ENCODE results near the gene PIGH. TPM values are rescaled to one million over a fixed set of nuclear protein-coding genes. Genes with fewer than 3 reads are reported as not detected.
A peak's percentile ranks its signal among the peaks of the same experiment; 100 is the strongest.

Gene PIGH
- total and polyA plus RNA-seq, 2 of the 13 experiments (the other 11 are each of a cell fraction or from before 2014, with no cell fraction given) = 30.0 to 43.5 TPM

- Histone ChIP-seq H3K4me1 (ENCODE audit: insufficient read depth, low read length) (peaks cover 14% of the 10 kb centered on the region), H3K36me3 (replicated peaks in 1 of 2; ENCODE audit: control insufficient read depth in 1 of 2, insufficient read depth in 2 of 2, low read length in 2 of 2) (no peaks in the 10 kb centered on the region; a peak in 1 of 5 replicates), H4K20me1 (ENCODE audit: insufficient read depth, low read length) (no peaks in the 10 kb centered on the region), H3K27me3 (ENCODE audit: control insufficient read depth in 1 of 2, insufficient read depth in 2 of 2, low read length in 2 of 2) (no peaks in the 10 kb centered on the region), H3K4me2 (ENCODE audit: low read depth, low read length) (no peak overlapping the region), H3K27ac (ENCODE audit: extremely low read length, insufficient read depth, low read length) (no peak overlapping the region), H3K9ac (ENCODE audit: insufficient read depth, low read depth, low read length) (no peak overlapping the region), H3K9me3 (ENCODE audit: low read length) (no peaks in the 10 kb centered on the region), H2AFZ (ENCODE audit: low read length) (no peak overlapping the region), H3K79me2 (ENCODE audit: insufficient read depth, low read length) (no peaks in the 10 kb centered on the region), H3K4me3 (replicated peaks in 1 of 3; ENCODE audit: insufficient read depth in 1 of 3, low read depth in 2 of 3, low read length in 3 of 3) (no peak overlapping the region)
- no peak for DNase-seq (ENCODE audit: low spot score)
- BruUV-seq (replicated peaks) = no TSS peak
- POLR2A ChIA-PET = interaction anchor here (1.4 kb wide), 1 partner anchor 40 kb away, joined by 4 read pairs; the partner anchor contains the start of gene PLEKHH1
- in situ Hi-C loops (cut with HindIII; ENCODE audit: extremely low pct_ligation_motif_present, low pct_unique_long_range_greater_than_20kb) (no loop called here), intact Hi-C loops (cut with micrococcal nuclease; ENCODE audit: unreplicated experiment) (loop anchor here (5.0 kb wide), 1 partner anchor 1215 kb away; no protein-coding TSS in a partner anchor)
- no peak for ATAC-seq
- TF ChIP-seq ZNF629 (CRISPR knock-in tag; conservative IDR thresholded peaks at IDR 0.05) = peak; percentile 54; the same call in 1 of the 2 replicates
- TF ChIP-seq CCAR2 (optimal IDR thresholded peaks at IDR 0.05; ENCODE audit: low read depth, low read length) = no peak
- no peak for FAIRE-seq
- CTCF ChIA-PET (ENCODE audit: low intra/inter-chr PET ratio, low total read pairs) = interaction anchor here (2.7 kb wide), 1 partner anchor 47 kb away, joined by 25 read pairs; no protein-coding TSS in a partner anchor
- 100% methylated on average over 5 of the region's 5 CpGs for WGBS (ENCODE audit: low lambda C conversion rate)
These were observed 27.5 kb downstream of the PIGH start for GRCh38 chr14:67572608-67573007.

GRCh38 chr14:67571991-67572323 is 28.1 kb downstream of the PIGH start:
- H2AFZ ChIP-seq (ENCODE audit: low read length) = no peak overlapping the region
- no peaks in the 10 kb centered on the region for H4K20me1 ChIP-seq (ENCODE audit: insufficient read depth, low read length)
- ATAC-seq = no peak
- no peaks in the 10 kb centered on the region for H3K79me2 ChIP-seq (ENCODE audit: insufficient read depth, low read length)
- intact Hi-C loops (cut with micrococcal nuclease; ENCODE audit: unreplicated experiment) = loop anchor here (1.0 to 5.0 kb wide), 3 partner anchors 46 to 1215 kb away; no protein-coding TSS in a partner anchor
- no peaks in the 10 kb centered on the region; a peak in 1 of 5 replicates for H3K36me3 ChIP-seq (replicated peaks in 1 of 2; ENCODE audit: control insufficient read depth in 1 of 2, insufficient read depth in 2 of 2, low read length in 2 of 2)
- no TSS peak for BruUV-seq (replicated peaks)
- WGBS (ENCODE audit: low lambda C conversion rate) = 84% methylated on average over 6 of the region's 19 CpGs
- peaks cover 14% of the 10 kb centered on the region for H3K4me1 ChIP-seq (ENCODE audit: insufficient read depth, low read length)
- no peak overlapping the region for H3K4me3 ChIP-seq (replicated peaks in 1 of 3; ENCODE audit: insufficient read depth in 1 of 3, low read depth in 2 of 3, low read length in 3 of 3)
- no peak for DNase-seq (ENCODE audit: low spot score)
- FAIRE-seq = no peak
- H3K27ac ChIP-seq (ENCODE audit: extremely low read length, insufficient read depth, low read length) = no peak overlapping the region
- no peaks in the 10 kb centered on the region for H3K27me3 ChIP-seq (ENCODE audit: control insufficient read depth in 1 of 2, insufficient read depth in 2 of 2, low read length in 2 of 2)
- H3K9ac ChIP-seq (ENCODE audit: insufficient read depth, low read depth, low read length) = no peak overlapping the region
- CTCF ChIA-PET (ENCODE audit: low intra/inter-chr PET ratio, low total read pairs) = interaction anchor here (0.8 to 2.7 kb wide), 3 partner anchors 46 to 145 kb away, joined by 5 to 25 read pairs (median 22); no protein-coding TSS in a partner anchor
- in situ Hi-C loops (cut with HindIII; ENCODE audit: extremely low pct_ligation_motif_present, low pct_unique_long_range_greater_than_20kb) = no loop called here
- no peaks in the 10 kb centered on the region for H3K9me3 ChIP-seq (ENCODE audit: low read length)
- POLR2A ChIA-PET = interaction anchor here (0.9 to 1.4 kb wide), 3 partner anchors 39 to 144 kb away, joined by 3 to 9 read pairs (median 4); partner anchors contain the start of gene PLEKHH1
- no peak overlapping the region for H3K4me2 ChIP-seq (ENCODE audit: low read depth, low read length)
- no peak for TF ChIP-seq EZH2 (conservative IDR thresholded peaks at IDR 0.05; ENCODE audit: low read depth, low read length)
- no peak for TF ChIP-seq CENPT (CRISPR knock-in tag; IDR thresholded peaks at IDR 0.05; ENCODE audit: low read depth)
- no peak for TF ChIP-seq CTCF (CRISPR knock-in tag; IDR thresholded peaks at IDR 0.05)
- no peak for TF ChIP-seq NCOA2 (CRISPR knock-in tag; IDR thresholded peaks at IDR 0.05)
- TF ChIP-seq ZHX2 (IDR thresholded peaks at IDR 0.05; ENCODE audit: low read depth) = no peak
- no peak for TF ChIP-seq ZHX2 (CRISPR knock-in tag; IDR thresholded peaks at IDR 0.05; ENCODE audit: borderline replicate concordance)

All from HepG2 (cell line).